Hepatocyte (in vitro differentiated cells): Measurements from ENCODE around the gene CTNNA2. TPM values are rescaled to one million over a fixed set of nuclear protein-coding genes. Genes with fewer than 3 reads are reported as not detected.

Experiments used
- DNase-seq: peaks from one replicate; pipeline ENCODE4 v3.0.0-alpha.2; 2016; ENCODE audit warnings: low spot score
- H2AFZ ChIP-seq: fragments of 200-600 bp; sonication (generic); 2 replicates; pipeline ENCODE4 v1.6.0; 2016; ENCODE audit warnings: antibody characterized with exemption, mild to moderate bottlenecking
- H3K27ac ChIP-seq: fragments of 200-600 bp; sonication (generic); 2 replicates; pipeline ENCODE4 v1.5.1; 2016; ENCODE audit warnings: mild to moderate bottlenecking
- H3K27me3 ChIP-seq: fragments of 200-600 bp; sonication (generic); 2 replicates; pipeline ENCODE4 v1.6.1; 2016
- H3K36me3 ChIP-seq: fragments of 200-600 bp; sonication (generic); replicated peaks from 2 replicates; pipeline ENCODE4 v1.5.1; 2016; ENCODE audit warnings: low read depth; ENCODE audit not compliant: insufficient read depth
- H3K4me1 ChIP-seq: fragments of 200-600 bp; sonication (generic); 2 replicates; pipeline ENCODE4 v1.5.1; 2016; ENCODE audit warnings: mild to moderate bottlenecking, moderate library complexity; ENCODE audit not compliant: insufficient read depth
- H3K4me2 ChIP-seq: fragments of 200-600 bp; sonication (generic); 2 replicates; pipeline ENCODE4 v1.6.0; 2016
- H3K4me3 ChIP-seq: fragments of 200-600 bp; sonication (generic); 2 replicates; pipeline ENCODE4 v1.5.1; 2016; ENCODE audit warnings: mild to moderate bottlenecking
- H3K79me2 ChIP-seq: fragments of 200-600 bp; sonication (generic); 2 replicates; pipeline ENCODE4 v1.6.0; 2017; ENCODE audit warnings: mild to moderate bottlenecking
- H3K9me2 ChIP-seq: fragments of 200-600 bp; sonication (generic); replicated peaks from 2 replicates; pipeline ENCODE4 v1.6.0; 2017; ENCODE audit warnings: mild to moderate bottlenecking; ENCODE audit not compliant: insufficient read depth
- H3K9me3 ChIP-seq: fragments of 200-600 bp; sonication (generic); 2 replicates; pipeline ENCODE4 v1.5.1; 2016; ENCODE audit warnings: low read depth, mild to moderate bottlenecking
- H4K20me1 ChIP-seq: fragments of 200-600 bp; sonication (generic); 2 replicates; pipeline ENCODE4 v1.6.0; 2016; ENCODE audit warnings: mild to moderate bottlenecking; ENCODE audit not compliant: insufficient read depth, poor library complexity, severe bottlenecking
- EZH2 ChIP-seq: fragments of 200-600 bp; sonication (generic); IDR thresholded peaks from 2 replicates; pipeline ENCODE4 v1.6.1; 2016; ENCODE audit warnings: antibody characterized with exemption, mild to moderate bottlenecking, borderline replicate concordance
- EZH2phosphoT487 ChIP-seq: fragments of 200-600 bp; sonication (generic); IDR thresholded peaks from one replicate; pipeline ENCODE4 v1.6.1; 2018; ENCODE audit warnings: antibody characterized with exemption, mild to moderate bottlenecking, low read depth, moderate library complexity; ENCODE audit not compliant: unreplicated experiment, severe bottlenecking
- WGBS: methylation state at CpG from one replicate; pipeline ENCODE4 v1.1.6; 2016; ENCODE audit warnings: low lambda C conversion rate; ENCODE audit errors: missing lambda C conversion rate; 5-methylcytosine and 5-hydroxymethylcytosine counted together
- polyA plus RNA-seq: library from polyadenylated mRNA; unstranded; fragments of >200 nt; fragmentation: Nextera tagmentation; extraction: Ambion mirVana; gene quantifications from 2 replicates; pipeline ENCODE4 v1.2.1, GENCODE V29; 2016
- total RNA-seq: library from RNA; depleted of rRNA; stranded (reverse); fragments of >200 nt; gene quantifications from 2 replicates; pipeline ENCODE4 v1.2.3, GENCODE V29; 2014
- TF ChIP-seq, protein P1 (sequence below): fragments of 200-600 bp; sonication (generic); IDR thresholded peaks from 2 replicates; pipeline ENCODE4 v1.5.1; 2016; ENCODE audit warnings: antibody characterized with exemption, mild to moderate bottlenecking; ENCODE audit not compliant: poor library complexity

CTNNA2 gene
- total and polyA plus RNA-seq, 2 experiments from 2014 or later, result 0.79 to 4.4 TPM

DNA sequence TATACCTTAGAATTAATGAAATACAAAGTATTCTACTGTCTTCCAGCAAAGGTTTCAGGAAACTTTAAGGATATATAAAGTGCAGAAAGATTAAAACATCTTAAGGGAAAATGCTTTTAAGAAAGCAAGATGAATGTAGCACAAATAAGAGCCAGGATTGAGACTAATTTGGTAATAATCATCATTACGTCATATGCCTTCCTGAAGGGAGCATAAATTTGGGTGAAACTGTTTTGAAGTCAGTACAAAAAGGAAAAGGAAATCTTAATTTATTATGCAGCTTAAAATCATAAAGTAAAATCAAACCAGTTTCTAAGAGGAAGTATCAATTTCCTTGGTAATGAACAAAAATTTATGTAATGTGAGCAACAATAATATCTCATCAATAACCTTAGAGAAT lies 221.7 kb downstream of the CTNNA2 start:
- no peaks in the 10 kb centered on the region for H3K79me2 ChIP-seq
- TF ChIP-seq EZH2 (no peak), EZH2phosphoT487 (no peak)
- TF ChIP-seq, protein P1, sequence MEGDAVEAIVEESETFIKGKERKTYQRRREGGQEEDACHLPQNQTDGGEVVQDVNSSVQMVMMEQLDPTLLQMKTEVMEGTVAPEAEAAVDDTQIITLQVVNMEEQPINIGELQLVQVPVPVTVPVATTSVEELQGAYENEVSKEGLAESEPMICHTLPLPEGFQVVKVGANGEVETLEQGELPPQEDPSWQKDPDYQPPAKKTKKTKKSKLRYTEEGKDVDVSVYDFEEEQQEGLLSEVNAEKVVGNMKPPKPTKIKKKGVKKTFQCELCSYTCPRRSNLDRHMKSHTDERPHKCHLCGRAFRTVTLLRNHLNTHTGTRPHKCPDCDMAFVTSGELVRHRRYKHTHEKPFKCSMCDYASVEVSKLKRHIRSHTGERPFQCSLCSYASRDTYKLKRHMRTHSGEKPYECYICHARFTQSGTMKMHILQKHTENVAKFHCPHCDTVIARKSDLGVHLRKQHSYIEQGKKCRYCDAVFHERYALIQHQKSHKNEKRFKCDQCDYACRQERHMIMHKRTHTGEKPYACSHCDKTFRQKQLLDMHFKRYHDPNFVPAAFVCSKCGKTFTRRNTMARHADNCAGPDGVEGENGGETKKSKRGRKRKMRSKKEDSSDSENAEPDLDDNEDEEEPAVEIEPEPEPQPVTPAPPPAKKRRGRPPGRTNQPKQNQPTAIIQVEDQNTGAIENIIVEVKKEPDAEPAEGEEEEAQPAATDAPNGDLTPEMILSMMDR, result no peak
- no peaks in the 10 kb centered on the region for H4K20me1 ChIP-seq
- H3K27me3 ChIP-seq, result no peaks in the 10 kb centered on the region
- H3K4me3 ChIP-seq, result no peak overlapping the region
- no peak overlapping the region for H3K27ac ChIP-seq
- no peaks in the 10 kb centered on the region for H3K4me1 ChIP-seq
- H3K9me3 ChIP-seq, result no peaks in the 10 kb centered on the region
- 89% methylated on average over 1 of the region's 1 CpG for WGBS
- H2AFZ ChIP-seq, result no peak overlapping the region
- H3K4me2 ChIP-seq, result no peak overlapping the region
- no peaks in the 10 kb centered on the region for H3K36me3 ChIP-seq
- DNase-seq, result no peak
- no peaks in the 10 kb centered on the region for H3K9me2 ChIP-seq

DNA sequence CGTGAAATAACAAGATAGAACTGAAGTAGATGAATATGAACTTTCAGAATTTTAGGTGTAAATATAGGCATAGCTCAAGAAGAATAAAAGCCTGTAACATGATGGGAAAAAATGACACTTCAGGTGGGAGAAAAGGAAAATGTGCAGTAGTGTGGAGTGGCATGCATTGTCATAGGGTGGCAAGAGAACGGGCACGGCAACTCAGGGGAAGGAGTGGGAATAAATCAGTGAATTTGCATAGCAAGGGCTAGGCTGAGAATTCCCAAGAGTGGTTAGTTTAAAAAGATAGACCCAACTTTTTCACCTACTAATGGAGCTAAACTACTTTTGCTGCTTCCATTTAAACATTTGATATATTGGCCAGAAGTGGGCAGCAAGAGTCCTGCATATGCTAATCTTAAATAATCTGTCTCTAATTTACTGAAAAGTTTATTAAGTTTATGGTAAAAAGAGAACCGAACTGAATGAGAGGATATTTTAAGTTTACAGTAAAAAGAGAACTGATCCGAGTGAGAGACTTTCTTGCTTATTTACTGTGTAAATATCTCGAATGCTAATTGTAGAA lies 228.1 kb downstream of the CTNNA2 start:
- no peak overlapping the region for H3K4me3 ChIP-seq
- no peak for DNase-seq
- H3K79me2 ChIP-seq, result no peaks in the 10 kb centered on the region
- H3K36me3 ChIP-seq, result no peaks in the 10 kb centered on the region
- TF ChIP-seq EZH2phosphoT487 (no peak), EZH2 (no peak)
- TF ChIP-seq, protein P1, result no peak
- H3K9me2 ChIP-seq, result no peaks in the 10 kb centered on the region
- no peak overlapping the region for H3K4me2 ChIP-seq
- H3K27me3 ChIP-seq, result no peaks in the 10 kb centered on the region
- no peaks in the 10 kb centered on the region for H3K9me3 ChIP-seq
- no peaks in the 10 kb centered on the region for H3K4me1 ChIP-seq
- no peak overlapping the region for H2AFZ ChIP-seq
- 82% methylated on average over 6 of the region's 6 CpGs for WGBS
- no peaks in the 10 kb centered on the region for H4K20me1 ChIP-seq
- H3K27ac ChIP-seq, result no peak overlapping the region

DNA sequence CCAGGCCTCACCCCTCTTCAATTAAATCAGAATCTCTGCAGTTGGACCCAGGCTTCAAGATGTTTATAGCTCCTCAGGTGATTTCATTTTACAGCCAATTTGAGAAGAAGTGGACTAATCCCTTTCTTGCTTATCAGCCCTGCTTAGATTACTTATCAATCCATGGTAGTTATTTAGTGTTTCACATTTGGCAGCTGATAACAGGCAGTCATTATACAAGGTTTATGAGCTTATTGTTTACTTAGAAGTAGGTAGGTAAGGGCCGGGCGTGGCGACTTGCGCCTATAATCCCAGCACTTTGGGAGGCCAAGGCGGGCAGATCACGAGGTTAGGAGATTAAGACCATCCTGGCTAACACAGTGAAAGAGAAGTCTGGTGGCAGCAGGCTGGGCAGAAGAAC lies 237.5 kb downstream of the CTNNA2 start:
- H3K4me3 ChIP-seq, result no peak overlapping the region
- no peaks in the 10 kb centered on the region for H3K9me3 ChIP-seq
- H4K20me1 ChIP-seq, result no peaks in the 10 kb centered on the region
- H3K4me2 ChIP-seq, result no peak overlapping the region
- H3K9me2 ChIP-seq, result no peaks in the 10 kb centered on the region
- no peaks in the 10 kb centered on the region for H3K79me2 ChIP-seq
- no peaks in the 10 kb centered on the region for H3K36me3 ChIP-seq
- no peak overlapping the region for H2AFZ ChIP-seq
- H3K27me3 ChIP-seq, result no peaks in the 10 kb centered on the region
- H3K4me1 ChIP-seq, result no peaks in the 10 kb centered on the region
- H3K27ac ChIP-seq, result no peak overlapping the region
- peak; percentile 26 for DNase-seq
- 35% methylated on average over 6 of the region's 6 CpGs for WGBS
- TF ChIP-seq, protein P1, result no peak
- no peak for TF ChIP-seq EZH2
- TF ChIP-seq EZH2phosphoT487, result peak; percentile 59

DNA sequence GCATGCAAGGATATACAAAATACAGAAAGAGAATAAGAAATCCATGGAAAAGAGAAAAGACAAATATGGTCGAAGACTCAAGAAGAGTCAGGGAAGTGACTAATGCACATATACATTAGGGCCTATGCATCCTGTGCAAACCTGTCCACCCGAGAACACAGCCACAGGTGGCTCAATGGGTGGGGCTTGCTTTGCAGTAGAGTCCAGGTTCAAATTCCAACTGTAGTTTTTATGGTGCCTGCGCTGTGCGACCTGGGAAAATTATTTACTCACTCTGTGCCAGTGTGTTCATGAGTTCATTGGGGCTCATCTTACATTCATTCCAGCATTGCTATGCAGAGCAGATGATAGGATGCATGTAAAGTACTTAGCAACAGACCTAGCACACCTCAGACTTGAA lies 244.7 kb downstream of the CTNNA2 start:
- H3K36me3 ChIP-seq, result no peaks in the 10 kb centered on the region
- no peak overlapping the region for H3K4me3 ChIP-seq
- no peaks in the 10 kb centered on the region for H3K9me3 ChIP-seq
- 75% methylated on average over 4 of the region's 4 CpGs for WGBS
- no peaks in the 10 kb centered on the region for H3K27me3 ChIP-seq
- no peak overlapping the region for H2AFZ ChIP-seq
- H3K4me2 ChIP-seq, result no peak overlapping the region
- H4K20me1 ChIP-seq, result no peaks in the 10 kb centered on the region
- no peaks in the 10 kb centered on the region for H3K79me2 ChIP-seq
- H3K9me2 ChIP-seq, result no peaks in the 10 kb centered on the region
- peak overlapping the region; percentile 17 for H3K27ac ChIP-seq
- no peak for TF ChIP-seq EZH2phosphoT487
- TF ChIP-seq, protein P1, result no peak
- TF ChIP-seq EZH2, result no peak
- peak; percentile 50 for DNase-seq
- H3K4me1 ChIP-seq, result no peaks in the 10 kb centered on the region
